ENCODE results near the gene TM4SF4.
A peak's percentile ranks its signal among the peaks of the same experiment; 100 is the strongest.

Gene TM4SF4

DNA sequence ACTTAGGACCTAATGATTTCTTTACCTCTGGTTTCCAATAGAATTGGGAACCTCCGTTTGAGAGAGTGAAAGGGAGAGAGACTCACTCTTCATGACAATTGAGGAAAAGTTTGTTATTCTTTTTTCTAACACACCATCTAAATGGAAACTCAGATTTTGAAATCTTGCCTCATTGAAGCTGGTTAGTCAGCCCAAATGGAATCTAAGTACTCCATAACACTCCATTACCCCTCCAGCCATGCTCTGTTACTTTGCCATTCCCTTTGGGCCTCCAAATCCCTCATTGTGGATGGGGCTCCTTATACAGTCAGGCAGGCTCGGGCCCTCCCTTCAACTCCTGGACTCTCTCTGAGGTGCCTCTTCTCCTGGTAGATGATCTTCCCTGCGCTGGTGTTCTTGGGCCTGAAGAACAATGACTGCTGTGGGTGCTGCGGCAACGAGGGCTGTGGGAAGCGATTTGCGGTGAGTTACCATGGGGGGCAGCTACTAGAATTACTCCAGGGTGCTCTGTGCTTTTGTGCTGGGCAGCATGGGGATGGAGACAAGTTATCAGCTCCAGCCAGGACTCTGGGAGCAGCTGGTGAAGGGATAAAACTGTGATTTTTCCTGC lies 1.1 kb downstream of the TM4SF4 start:
- no peak overlapping the region for H3K9ac ChIP-seq (ENCODE audit: low read length)
- H4K12ac ChIP-seq (ENCODE audit: low read depth, low read length) = no peak overlapping the region
- H3K4me2 ChIP-seq (ENCODE audit: low read length) = no peak overlapping the region
- no peaks in the 10 kb centered on the region for H3K9me3 ChIP-seq (ENCODE audit: insufficient read depth, low read depth, low read length)
- no peak overlapping the region for H2BK12ac ChIP-seq (ENCODE audit: low read length)
- H3K4ac ChIP-seq (ENCODE audit: low read depth, low read length) = no peak overlapping the region
- no peak overlapping the region for H2BK120ac ChIP-seq (ENCODE audit: insufficient read depth, low read length, poor library complexity)
- no peak overlapping the region for H4K8ac ChIP-seq (ENCODE audit: low read depth, low read length)
- no CpG with 5 or more reads among the region's 7 CpGs for WGBS (ENCODE audit: extremely low coverage, insufficient coverage, insufficient read length)
- H3K4me1 ChIP-seq (ENCODE audit: control insufficient read depth in 1 of 2, insufficient read depth in 2 of 2, low read length in 2 of 2) = peaks cover 9% of the 10 kb centered on the region in 2 experiments
- H3K79me1 ChIP-seq (ENCODE audit: low read length) = peaks cover 2% of the 10 kb centered on the region
- no peak overlapping the region for H3K27ac ChIP-seq (ENCODE audit: low read depth, low read length)
- no peaks in the 10 kb centered on the region for H3K27me3 ChIP-seq (ENCODE audit: insufficient read depth, low read length)
- no peak overlapping the region for H3K23ac ChIP-seq (ENCODE audit: low read length)
- no peak overlapping the region for H3K4me3 ChIP-seq (ENCODE audit: low read depth, low read length)
- H3K36me3 ChIP-seq (ENCODE audit: control insufficient read depth in 1 of 2, insufficient read depth in 2 of 2, low read length in 2 of 2) = no peaks in the 10 kb centered on the region
- H2AK5ac ChIP-seq (ENCODE audit: low read length) = no peak overlapping the region
- no peak overlapping the region for H2AFZ ChIP-seq (ENCODE audit: insufficient read depth, low read length, poor library complexity)
- no peak overlapping the region for H3K14ac ChIP-seq (ENCODE audit: low read length)
- no peak for DNase-seq
- H3K18ac ChIP-seq (ENCODE audit: low read length) = no peak overlapping the region
- no peaks in the 10 kb centered on the region for H3K79me2 ChIP-seq (ENCODE audit: control insufficient read depth, insufficient read depth, low read length, poor library complexity)
- no peak overlapping the region for H2BK5ac ChIP-seq (ENCODE audit: low read depth, low read length, poor library complexity)
- no peak overlapping the region for H4K91ac ChIP-seq (ENCODE audit: low read depth, low read length)

- no CpG with 5 or more reads among the region's 4 CpGs for WGBS (ENCODE audit: extremely low coverage, insufficient coverage, insufficient read length)
- peaks cover 2% of the 10 kb centered on the region for H3K79me1 ChIP-seq (ENCODE audit: low read length)
- no peaks in the 10 kb centered on the region for H3K36me3 ChIP-seq (ENCODE audit: control insufficient read depth in 1 of 2, insufficient read depth in 2 of 2, low read length in 2 of 2)
- H2BK12ac ChIP-seq (ENCODE audit: low read length) = no peak overlapping the region
- no peaks in the 10 kb centered on the region for H3K79me2 ChIP-seq (ENCODE audit: control insufficient read depth, insufficient read depth, low read length, poor library complexity)
- no peak overlapping the region for H4K91ac ChIP-seq (ENCODE audit: low read depth, low read length)
- no peak overlapping the region for H4K12ac ChIP-seq (ENCODE audit: low read depth, low read length)
- no peak overlapping the region for H2AK5ac ChIP-seq (ENCODE audit: low read length)
- no peak overlapping the region for H4K8ac ChIP-seq (ENCODE audit: low read depth, low read length)
- DNase-seq = no peak
- H2AFZ ChIP-seq (ENCODE audit: insufficient read depth, low read length, poor library complexity) = no peak overlapping the region
- H2BK5ac ChIP-seq (ENCODE audit: low read depth, low read length, poor library complexity) = no peak overlapping the region
- no peak overlapping the region for H3K23ac ChIP-seq (ENCODE audit: low read length)
- H3K4me1 ChIP-seq (ENCODE audit: control insufficient read depth in 1 of 2, insufficient read depth in 2 of 2, low read length in 2 of 2) = peaks cover 9% of the 10 kb centered on the region in 2 experiments
- no peak overlapping the region for H3K27ac ChIP-seq (ENCODE audit: low read depth, low read length)
- no peak overlapping the region for H3K18ac ChIP-seq (ENCODE audit: low read length)
- no peak overlapping the region for H3K14ac ChIP-seq (ENCODE audit: low read length)
- H3K27me3 ChIP-seq (ENCODE audit: insufficient read depth, low read length) = no peaks in the 10 kb centered on the region
- H3K9me3 ChIP-seq (ENCODE audit: insufficient read depth, low read depth, low read length) = no peaks in the 10 kb centered on the region
- no peak overlapping the region for H3K9ac ChIP-seq (ENCODE audit: low read length)
- H3K4ac ChIP-seq (ENCODE audit: low read depth, low read length) = no peak overlapping the region
- H3K4me2 ChIP-seq (ENCODE audit: low read length) = no peak overlapping the region
- H2BK120ac ChIP-seq (ENCODE audit: insufficient read depth, low read length, poor library complexity) = no peak overlapping the region
- no peak overlapping the region for H3K4me3 ChIP-seq (ENCODE audit: low read depth, low read length)
Observed at GRCh38 chr3:149476225-149476624, 1.7 kb downstream of the TM4SF4 start.

DNA sequence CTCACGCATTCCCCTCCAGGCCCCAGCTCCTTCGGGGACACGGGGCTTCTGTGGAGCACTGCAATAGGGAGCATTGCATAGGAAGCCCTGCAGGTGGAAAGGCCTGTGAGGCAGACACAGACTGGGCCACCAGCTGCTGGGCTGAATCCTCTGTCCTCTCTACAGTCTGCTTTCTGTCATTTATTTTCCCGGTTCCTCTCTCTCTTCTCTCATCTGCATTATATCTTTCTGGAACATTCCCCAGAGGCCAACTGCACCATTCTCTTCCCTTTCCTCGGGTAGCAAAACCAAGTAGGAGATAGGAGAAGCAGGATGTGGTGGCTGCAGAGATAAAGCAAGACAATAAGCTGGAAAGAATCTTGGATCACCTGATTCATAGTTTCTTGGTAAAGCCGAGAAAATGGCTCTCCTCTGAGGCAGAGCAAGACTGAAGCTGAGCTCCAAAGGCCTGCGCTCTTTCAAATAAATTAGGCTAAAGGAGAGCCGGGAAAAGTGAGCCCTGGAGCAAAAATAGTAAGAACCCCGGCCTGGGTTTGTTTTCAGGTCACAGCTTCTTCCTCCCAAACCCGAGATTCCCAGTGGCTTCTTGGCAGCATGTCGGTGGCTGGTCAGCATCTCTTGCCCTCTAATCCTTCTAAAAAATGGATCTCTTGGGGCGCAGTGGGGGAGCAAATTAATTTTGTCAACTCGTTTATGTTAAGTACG lies 5.3 kb downstream of the TM4SF4 start:
- no CpG with 5 or more reads among the region's 14 CpGs for WGBS (ENCODE audit: extremely low coverage, insufficient coverage, insufficient read length)
- Histone ChIP-seq H3K4me3 (ENCODE audit: low read depth, low read length) (no peak overlapping the region), H3K4me1 (ENCODE audit: control insufficient read depth in 1 of 2, insufficient read depth in 2 of 2, low read length in 2 of 2) (peaks cover 9% of the 10 kb centered on the region in 2 experiments), H2BK5ac (ENCODE audit: low read depth, low read length, poor library complexity) (peak overlapping the region; percentile 2), H2AK5ac (ENCODE audit: low read length) (no peak overlapping the region), H4K8ac (ENCODE audit: low read depth, low read length) (no peak overlapping the region), H3K14ac (ENCODE audit: low read length) (no peak overlapping the region), H3K79me1 (ENCODE audit: low read length) (peaks cover 2% of the 10 kb centered on the region), H2BK120ac (ENCODE audit: insufficient read depth, low read length, poor library complexity) (peak overlapping the region; percentile 55), H3K4me2 (ENCODE audit: low read length) (no peak overlapping the region), H3K9ac (ENCODE audit: low read length) (no peak overlapping the region), H2BK12ac (ENCODE audit: low read length) (no peak overlapping the region), H2AFZ (ENCODE audit: insufficient read depth, low read length, poor library complexity) (peak overlapping the region; percentile 56), H3K79me2 (ENCODE audit: control insufficient read depth, insufficient read depth, low read length, poor library complexity) (no peaks in the 10 kb centered on the region), H4K12ac (ENCODE audit: low read depth, low read length) (no peak overlapping the region), H3K27ac (ENCODE audit: low read depth, low read length) (peak overlapping the region; percentile 38), H3K4ac (ENCODE audit: low read depth, low read length) (no peak overlapping the region), H3K36me3 (ENCODE audit: control insufficient read depth in 1 of 2, insufficient read depth in 2 of 2, low read length in 2 of 2) (no peaks in the 10 kb centered on the region), H3K9me3 (ENCODE audit: insufficient read depth, low read depth, low read length) (no peaks in the 10 kb centered on the region), H3K18ac (ENCODE audit: low read length) (no peak overlapping the region), H3K27me3 (ENCODE audit: insufficient read depth, low read length) (no peaks in the 10 kb centered on the region), H4K91ac (ENCODE audit: low read depth, low read length) (peak overlapping the region; percentile 17), H3K23ac (ENCODE audit: low read length) (no peak overlapping the region)
- peak in 1 of 2 donors; percentile 9 for DNase-seq

GRCh38 chr3:149480326-149481017 lies 6.0 kb downstream of the TM4SF4 start:
- Histone ChIP-seq H3K9me3 (ENCODE audit: insufficient read depth, low read depth, low read length) (no peaks in the 10 kb centered on the region), H2BK120ac (ENCODE audit: insufficient read depth, low read length, poor library complexity) (no peak overlapping the region), H3K4me1 (ENCODE audit: control insufficient read depth in 1 of 2, insufficient read depth in 2 of 2, low read length in 2 of 2) (peaks cover 9% of the 10 kb centered on the region in 2 experiments), H2BK5ac (ENCODE audit: low read depth, low read length, poor library complexity) (no peak overlapping the region), H3K79me1 (ENCODE audit: low read length) (peaks cover 2% of the 10 kb centered on the region), H3K27me3 (ENCODE audit: insufficient read depth, low read length) (no peaks in the 10 kb centered on the region), H3K4ac (ENCODE audit: low read depth, low read length) (no peak overlapping the region), H3K4me3 (ENCODE audit: low read depth, low read length) (no peak overlapping the region), H4K91ac (ENCODE audit: low read depth, low read length) (no peak overlapping the region), H3K36me3 (ENCODE audit: control insufficient read depth in 1 of 2, insufficient read depth in 2 of 2, low read length in 2 of 2) (no peaks in the 10 kb centered on the region), H4K8ac (ENCODE audit: low read depth, low read length) (no peak overlapping the region), H3K27ac (ENCODE audit: low read depth, low read length) (peak overlapping the region; percentile 38), H3K79me2 (ENCODE audit: control insufficient read depth, insufficient read depth, low read length, poor library complexity) (no peaks in the 10 kb centered on the region), H4K12ac (ENCODE audit: low read depth, low read length) (no peak overlapping the region), H3K9ac (ENCODE audit: low read length) (no peak overlapping the region), H2AK5ac (ENCODE audit: low read length) (no peak overlapping the region), H3K23ac (ENCODE audit: low read length) (no peak overlapping the region), H3K4me2 (ENCODE audit: low read length) (no peak overlapping the region), H2BK12ac (ENCODE audit: low read length) (no peak overlapping the region), H3K14ac (ENCODE audit: low read length) (no peak overlapping the region), H2AFZ (ENCODE audit: insufficient read depth, low read length, poor library complexity) (no peak overlapping the region), H3K18ac (ENCODE audit: low read length) (no peak overlapping the region)
- DNase-seq = peak; percentile 53 to 79
- WGBS (ENCODE audit: extremely low coverage, insufficient coverage, insufficient read length) = no CpG with 5 or more reads among the region's 15 CpGs

Data from trophoblast cell (in vitro differentiated cells and primary cell).